ENCODE data around the gene SYCE3. TPM values are rescaled to one million over a fixed set of nuclear protein-coding genes. Genes with fewer than 3 reads are reported as not detected.

SYCE3 gene
- polyA plus RNA-seq, 1 of the 3 experiments (the other 2 are of a cell fraction): 3.6 TPM

- DNase-seq: no peak
- Histone ChIP-seq H3K4me2 (no peak overlapping the region), H3K4me1 (ENCODE audit: control insufficient read depth in 1 of 2, insufficient read depth in 2 of 2, low read depth in 1 of 2, low read length in 1 of 2) (peaks cover 7 to 22% of the 10 kb centered on the region in 2 experiments; a peak in 2 of 4 replicates), H3K9me2 (no peaks in the 10 kb centered on the region), H3F3A (replicated peaks; ENCODE audit: insufficient read depth) (peaks cover 8% of the 10 kb centered on the region), H3K27ac (ENCODE audit: low read depth in 2 of 2, low read length in 1 of 2) (no peak overlapping the region), H2AFZ (ENCODE audit: low read depth) (no peak overlapping the region), H3K9ac (no peak overlapping the region), H3K36me3 (replicated peaks in 1 of 2; ENCODE audit: control insufficient read depth in 1 of 2, insufficient read depth in 2 of 2, low read length in 1 of 2) (peaks cover 7 to 50% of the 10 kb centered on the region in 2 experiments), H4K20me1 (ENCODE audit: insufficient read depth) (peaks cover 8% of the 10 kb centered on the region; the same call in 1 of the 2 replicates), H3K4me3 (ENCODE audit: low read depth in 2 of 2, low read length in 1 of 2) (no peak overlapping the region), H3K9me3 (no peaks in the 10 kb centered on the region), H3K79me2 (ENCODE audit: insufficient read depth) (peaks cover 18% of the 10 kb centered on the region), H3K27me3 (ENCODE audit: insufficient read depth) (no peaks in the 10 kb centered on the region)
- WGBS (ENCODE audit: low lambda C conversion rate): 91% methylated on average over 3 of the region's 15 CpGs
- CTCF ChIA-PET: interaction anchor here (2.5 kb wide), 1 partner anchor 24 kb away, joined by 6 read pairs; no protein-coding TSS in a partner anchor
- TF ChIP-seq REST (IDR thresholded peaks at IDR 0.05; ENCODE audit: low read depth, low read length) (no peak), NFIC (IDR thresholded peaks at IDR 0.05; ENCODE audit: borderline replicate concordance) (no peak), RAD21 (IDR thresholded peaks at IDR 0.05; ENCODE audit: low read length) (no peak)
- POLR2A ChIA-PET: no interaction called here
Observed at GRCh38 chr22:50522208-50522805, 40.4 kb downstream of the SYCE3 start.

GRCh38 chr22:50521710-50522109 lies 41.0 kb downstream of the SYCE3 start:
- Histone ChIP-seq H2AFZ (ENCODE audit: low read depth) (no peak overlapping the region), H3K36me3 (replicated peaks in 1 of 2; ENCODE audit: control insufficient read depth in 1 of 2, insufficient read depth in 2 of 2, low read length in 1 of 2) (peaks cover 7 to 50% of the 10 kb centered on the region in 2 experiments), H3K4me2 (no peak overlapping the region), H3K9me2 (no peaks in the 10 kb centered on the region), H3K4me3 (ENCODE audit: low read depth in 2 of 2, low read length in 1 of 2) (no peak overlapping the region), H4K20me1 (ENCODE audit: insufficient read depth) (peaks cover 8% of the 10 kb centered on the region; the same call in 1 of the 2 replicates), H3K27ac (ENCODE audit: low read depth in 2 of 2, low read length in 1 of 2) (no peak overlapping the region), H3K27me3 (ENCODE audit: insufficient read depth) (no peaks in the 10 kb centered on the region), H3K9me3 (no peaks in the 10 kb centered on the region), H3K79me2 (ENCODE audit: insufficient read depth) (peaks cover 21% of the 10 kb centered on the region), H3K9ac (no peak overlapping the region), H3F3A (replicated peaks; ENCODE audit: insufficient read depth) (peaks cover 8% of the 10 kb centered on the region), H3K4me1 (ENCODE audit: control insufficient read depth in 1 of 2, insufficient read depth in 2 of 2, low read depth in 1 of 2, low read length in 1 of 2) (peaks cover 7 to 16% of the 10 kb centered on the region in 2 experiments; a peak in 2 of 4 replicates)
- POLR2A ChIA-PET: no interaction called here
- TF ChIP-seq TEAD4 (IDR thresholded peaks at IDR 0.05; ENCODE audit: borderline replicate concordance, insufficient read depth): no peak
- CTCF ChIA-PET: interaction anchor here (2.5 kb wide), 1 partner anchor 24 kb away, joined by 6 read pairs; no protein-coding TSS in a partner anchor
- WGBS (ENCODE audit: low lambda C conversion rate): 98% methylated on average over 5 of the region's 10 CpGs
- no peak for DNase-seq

- Histone ChIP-seq H2AFZ (ENCODE audit: low read depth) (no peak overlapping the region), H3K36me3 (replicated peaks in 1 of 2; ENCODE audit: control insufficient read depth in 1 of 2, insufficient read depth in 2 of 2, low read length in 1 of 2) (peaks cover 7 to 54% of the 10 kb centered on the region in 2 experiments), H3K79me2 (ENCODE audit: insufficient read depth) (peaks cover 28% of the 10 kb centered on the region), H3K4me1 (ENCODE audit: control insufficient read depth in 1 of 2, insufficient read depth in 2 of 2, low read depth in 1 of 2, low read length in 1 of 2) (peaks cover 7 to 13% of the 10 kb centered on the region in 2 experiments; a peak in 2 of 4 replicates), H3K27ac (ENCODE audit: low read depth in 2 of 2, low read length in 1 of 2) (no peak overlapping the region), H3K27me3 (ENCODE audit: insufficient read depth) (no peaks in the 10 kb centered on the region), H3K4me3 (ENCODE audit: low read depth in 2 of 2, low read length in 1 of 2) (no peak overlapping the region), H3K4me2 (no peak overlapping the region), H3K9me3 (no peaks in the 10 kb centered on the region), H3K9me2 (no peaks in the 10 kb centered on the region), H3F3A (replicated peaks; ENCODE audit: insufficient read depth) (no peaks in the 10 kb centered on the region), H3K9ac (no peak overlapping the region), H4K20me1 (ENCODE audit: insufficient read depth) (peaks cover 8% of the 10 kb centered on the region; the same call in 1 of the 2 replicates)
- TF ChIP-seq GATA2 (CRISPR knock-in tag; IDR thresholded peaks at IDR 0.05): no peak
- no peak for TF ChIP-seq CTCF (IDR thresholded peaks at IDR 0.05)
- no peak for TF ChIP-seq EZH2phosphoT487 (IDR thresholded peaks at IDR 0.05; ENCODE audit: borderline replicate concordance, low read depth)
- TF ChIP-seq FOXM1 (IDR thresholded peaks at IDR 0.05; ENCODE audit: low read depth): no peak
- TF ChIP-seq USF2 (IDR thresholded peaks at IDR 0.05; ENCODE audit: borderline replicate concordance, low read depth, low read length): no peak
- DNase-seq: no peak
- CTCF ChIA-PET: no interaction called here
- POLR2A ChIA-PET: no interaction called here
- WGBS (ENCODE audit: low lambda C conversion rate): 88% methylated on average over 7 of the region's 13 CpGs
Observed at GRCh38 chr22:50520826-50521453, 41.8 kb downstream of the SYCE3 start.
